Retina (tissue), 1 donor: ENCODE data around the gene NPAS2.

Source experiments
- DNase-seq: peaks from one replicate; pipeline ENCODE4 v3.0.0-alpha.2; 2016

The NPAS2 gene

DNA sequence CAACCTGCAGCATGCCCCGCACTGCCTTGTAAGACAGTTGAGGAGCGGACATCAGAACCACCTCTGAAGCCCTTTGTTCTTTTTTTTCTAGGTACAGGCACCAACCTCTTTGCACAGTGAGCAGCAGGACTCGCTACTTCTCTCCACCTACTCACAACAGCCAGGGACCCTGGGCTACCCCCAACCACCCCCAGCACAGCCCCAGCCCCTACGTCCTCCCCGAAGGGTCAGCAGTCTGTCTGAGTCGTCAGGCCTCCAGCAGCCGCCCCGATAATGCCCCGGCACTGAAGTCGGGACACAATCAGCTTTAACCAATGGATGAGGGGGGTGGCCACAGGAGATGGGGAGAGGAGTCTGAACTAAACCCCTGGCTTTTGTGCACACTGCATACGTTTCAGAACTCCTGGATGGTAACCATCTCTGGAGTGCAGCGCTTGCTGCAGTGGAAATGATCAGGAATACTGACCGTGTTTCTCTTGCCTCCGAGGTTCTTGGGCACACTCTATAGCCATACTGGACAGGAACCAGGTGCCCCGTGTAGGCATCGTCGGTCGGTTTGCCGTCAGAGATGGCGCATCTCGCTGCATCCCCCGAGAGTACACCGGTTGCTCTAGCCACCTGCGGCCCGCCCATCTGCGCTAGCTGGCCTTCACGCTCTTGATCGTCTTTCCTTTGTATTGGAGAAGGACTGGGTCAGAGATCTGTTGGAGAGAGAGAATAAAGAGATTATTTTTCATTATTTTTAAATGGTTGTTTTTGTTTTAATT, 175.6 kb downstream of the NPAS2 start:
- no peak for DNase-seq

- DNase-seq: no peak
Observed at GRCh38 chr2:100997509-100998234, 177.7 kb downstream of the NPAS2 start.

GRCh38 chr2:100998235-100998573, 178.3 kb downstream of the NPAS2 start:
- DNase-seq: no peak

GRCh38 chr2:100999995-101000394, 180.1 kb downstream of the NPAS2 start:
- DNase-seq: no peak

DNA sequence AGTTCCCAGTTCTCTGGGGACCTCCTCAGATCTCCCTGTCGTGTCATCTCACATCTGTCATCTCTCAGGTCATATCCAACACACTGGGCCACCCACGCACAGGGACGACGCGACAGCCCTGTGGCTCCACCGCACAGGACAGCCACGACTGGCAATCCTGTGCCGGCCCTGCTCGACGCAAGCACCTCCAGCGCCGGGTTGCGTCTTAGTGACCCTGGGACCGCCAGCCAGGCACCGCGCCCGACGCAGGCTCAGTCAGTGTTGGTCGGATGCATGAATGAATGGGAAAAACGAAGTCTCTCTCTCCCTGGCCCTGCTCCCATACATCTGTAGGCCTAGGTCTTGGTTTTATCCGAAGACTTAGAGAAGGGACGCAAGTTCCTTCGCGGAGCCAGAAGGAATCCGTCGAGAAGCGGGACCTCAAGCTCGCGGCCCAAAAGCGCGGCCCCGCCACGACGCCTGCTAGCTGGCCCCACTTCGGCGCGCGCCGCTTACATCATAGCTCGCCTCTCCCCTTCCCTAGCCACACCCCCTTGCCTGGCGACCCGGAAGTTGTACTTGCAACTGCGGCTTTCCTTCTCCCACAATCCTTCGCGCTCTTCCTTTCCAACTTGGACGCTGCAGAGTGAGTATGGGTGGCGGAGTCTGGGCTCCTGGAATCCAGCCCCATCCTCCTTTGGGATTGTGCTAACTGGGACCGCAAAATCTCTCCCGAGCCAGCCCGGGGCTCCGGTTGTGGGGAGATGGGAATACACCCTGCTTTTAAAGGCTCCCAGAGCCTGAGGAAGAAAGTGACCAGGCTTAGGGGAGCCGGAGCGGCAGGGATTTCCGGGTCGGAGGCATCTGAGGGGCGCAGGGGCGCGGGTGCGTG, 182.0 kb downstream of the NPAS2 start, which contains the start of gene RPL31:
RPL31 (plus strand) TSS at position 599 of the 871 bp plus-strand sequence. CDS start 413 bp downstream, outside the sequence.
- DNase-seq: peak; percentile 99

GRCh38 chr2:101002562-101003277, 182.8 kb downstream of the NPAS2 start:
- no peak for DNase-seq

DNA sequence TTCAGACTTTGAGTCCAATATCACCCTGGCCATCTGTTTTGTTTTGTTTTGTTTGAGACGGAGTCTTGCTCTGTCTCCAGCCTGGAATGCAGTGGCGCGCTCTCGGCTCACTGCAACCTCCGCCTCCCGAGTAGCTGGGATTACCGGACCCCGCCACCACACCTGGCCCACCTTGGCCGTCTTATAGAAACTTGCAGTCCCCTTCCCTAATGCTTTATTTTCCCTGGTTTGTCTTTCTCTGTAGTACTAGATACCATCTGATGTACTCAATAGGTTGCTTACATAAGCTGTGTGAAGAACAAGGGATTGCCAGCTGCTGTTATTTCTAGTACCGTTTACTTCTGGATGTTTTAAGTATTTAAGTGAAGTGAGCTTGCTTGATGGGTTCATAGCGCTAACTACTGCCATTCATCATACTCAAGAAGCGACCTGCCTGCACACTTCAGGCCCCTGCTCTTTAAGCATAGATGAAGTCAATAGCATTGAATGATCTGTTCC, 183.4 kb downstream of the NPAS2 start:
- DNase-seq: no peak

- no peak for DNase-seq
Observed at GRCh38 chr2:101004620-101005325, 184.8 kb downstream of the NPAS2 start.

GRCh38 chr2:101006065-101006715, 186.3 kb downstream of the NPAS2 start:
- DNase-seq: no peak

GRCh38 chr2:101007415-101008345, 187.7 kb downstream of the NPAS2 start:
- DNase-seq: no peak

GRCh38 chr2:101011152-101011551, 191.2 kb downstream of the NPAS2 start:
- DNase-seq: no peak

DNA sequence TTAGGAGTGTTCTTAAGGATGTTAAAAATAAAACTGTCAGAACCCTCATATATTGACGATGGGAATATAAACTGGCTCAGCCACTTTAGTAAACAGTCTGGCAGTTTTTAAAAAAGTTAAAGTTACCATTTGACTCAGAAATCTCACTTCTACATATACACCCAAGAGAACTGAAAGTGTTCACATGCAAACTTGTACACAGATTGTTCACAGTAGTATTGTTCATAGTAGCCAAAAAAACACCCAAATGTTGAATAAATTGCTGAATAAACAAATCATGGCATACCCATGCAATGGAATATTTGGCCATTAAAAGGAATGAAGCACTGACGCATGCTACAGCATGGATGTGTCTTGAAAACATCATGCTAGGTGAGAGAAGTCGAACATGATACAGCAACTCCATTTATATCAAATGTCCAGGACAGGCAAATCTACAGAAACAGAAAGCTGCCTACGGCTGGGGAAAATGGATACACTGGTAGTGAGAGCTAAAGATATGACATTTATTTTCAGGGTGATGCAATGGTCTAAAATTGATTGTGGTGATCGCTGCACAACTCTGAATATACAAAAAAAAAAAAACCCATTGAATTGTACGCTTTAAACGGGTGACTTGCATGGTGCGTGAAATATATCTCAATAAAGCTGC, 192.2 kb downstream of the NPAS2 start:
- DNase-seq: peak; percentile 9

DNA sequence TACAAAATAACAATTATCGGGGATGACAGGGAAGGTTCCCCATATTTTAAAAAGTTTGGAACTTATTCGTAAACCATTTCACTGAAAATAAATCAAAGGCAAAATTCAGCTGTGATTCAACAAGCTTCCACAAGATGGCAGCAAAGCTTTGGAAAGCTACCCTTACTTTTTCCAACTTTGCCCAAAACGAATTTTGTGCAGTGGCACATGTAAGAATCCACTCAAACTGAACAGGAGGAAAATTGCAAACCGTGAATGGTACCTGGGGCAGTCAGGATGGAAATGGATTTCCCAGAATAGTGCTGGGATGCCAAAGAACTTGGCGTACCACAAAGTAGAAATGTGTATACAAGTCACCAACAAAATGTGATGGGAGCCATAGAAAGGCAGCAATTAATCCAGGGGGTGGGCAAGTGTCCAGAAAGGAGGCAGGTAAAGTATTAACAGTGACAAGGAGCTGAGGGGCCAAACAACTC, 192.8 kb downstream of the NPAS2 start:
- DNase-seq: peak; percentile 64

GRCh38 chr2:101014264-101014857, 194.4 kb downstream of the NPAS2 start:
- DNase-seq: no peak

- no peak for DNase-seq
Observed at GRCh38 chr2:101017371-101017770, 197.4 kb downstream of the NPAS2 start.

DNA sequence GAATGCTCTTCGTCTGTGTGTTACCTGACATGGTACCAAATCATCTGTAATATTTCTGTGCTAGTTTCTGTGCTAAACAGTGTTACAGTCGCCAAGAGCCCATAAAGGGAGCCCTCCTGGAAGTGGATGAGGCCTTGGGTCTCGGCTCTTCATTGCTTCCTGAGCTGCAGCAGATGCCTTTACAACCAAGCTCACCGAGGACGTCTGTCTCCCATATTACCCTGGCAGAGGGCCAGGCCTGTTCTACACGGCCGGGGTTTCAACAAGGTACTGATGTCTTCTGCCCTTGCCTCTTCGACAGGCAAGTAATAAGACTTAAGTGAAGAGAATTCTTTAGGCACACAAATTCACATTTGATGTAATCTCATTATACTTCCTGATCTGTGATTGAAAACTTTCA, 199.0 kb downstream of the NPAS2 start:
- no peak for DNase-seq

DNA sequence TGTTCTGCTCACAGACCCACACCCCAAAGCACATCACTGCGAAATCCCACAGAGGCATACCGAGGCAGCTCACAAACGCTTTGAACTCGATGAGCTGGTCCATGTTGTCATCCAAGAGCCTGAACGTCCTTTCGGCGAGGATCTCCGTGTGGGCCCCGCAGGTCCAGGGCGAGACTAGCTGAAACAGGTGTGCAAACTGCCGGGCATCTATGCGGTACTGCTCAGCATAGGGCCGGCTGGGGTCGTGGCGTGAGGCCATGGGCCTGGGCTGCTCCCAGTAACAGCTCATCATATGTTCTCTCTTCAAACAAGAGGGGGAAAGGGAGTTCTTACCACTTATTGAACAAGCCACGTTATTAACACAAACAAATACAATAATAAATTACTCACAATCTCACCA, 202.3 kb downstream of the NPAS2 start:
- no peak for DNase-seq

DNA sequence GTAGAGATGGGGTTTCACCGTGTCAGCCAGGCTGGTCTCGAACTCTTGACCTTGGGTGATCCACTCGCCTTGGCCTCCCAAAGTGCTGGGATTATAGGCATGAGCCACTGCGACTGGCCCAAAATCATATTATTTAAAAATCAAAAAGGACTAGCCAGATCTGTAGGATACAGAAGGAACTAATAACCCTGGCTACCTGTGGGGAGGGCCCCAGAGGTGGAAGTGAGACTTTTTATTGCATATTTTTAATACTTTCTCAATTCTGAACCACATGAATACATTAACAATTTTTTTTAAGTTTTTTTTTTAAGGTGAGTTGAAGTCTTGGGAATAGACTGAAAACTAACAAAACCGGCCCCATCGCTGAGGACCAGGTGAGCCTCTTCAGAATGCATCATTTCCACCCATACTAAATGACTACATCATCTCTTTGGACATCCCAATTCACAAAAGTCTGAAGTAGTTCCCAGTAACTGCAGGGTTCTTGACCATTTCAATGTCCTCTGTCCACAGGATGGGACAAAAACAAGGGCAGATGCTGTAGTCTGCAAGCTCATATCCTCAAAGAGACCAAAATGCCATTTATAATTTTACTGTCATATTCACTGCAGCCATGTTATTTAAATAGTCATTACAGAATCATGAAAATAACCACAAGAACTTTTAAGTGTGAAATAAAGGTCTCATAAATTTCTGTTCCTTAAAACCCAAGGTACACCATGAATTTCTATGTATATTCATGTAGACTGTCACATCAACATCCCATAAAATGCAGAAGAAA, 203.6 kb downstream of the NPAS2 start:
- DNase-seq: no peak
